HUES6 (cell line): ENCODE data around the gene ALKBH5.

Experiments used
- H3K27ac ChIP-seq: 2 replicates; pipeline ENCODE4 v1.7.0; 2013; ENCODE audit warnings: low read depth, mild to moderate bottlenecking, low read length, inconsistent platforms
- H3K27me3 ChIP-seq: 2 replicates; pipeline ENCODE4 v1.6.1; 2013; ENCODE audit warnings: low read length; ENCODE audit not compliant: control insufficient read depth, insufficient read depth
- H3K36me3 ChIP-seq: 2 replicates; pipeline ENCODE4 v1.6.1; 2013; ENCODE audit warnings: low read length; ENCODE audit not compliant: control insufficient read depth, insufficient read depth
- H3K4me1 ChIP-seq: 2 replicates; pipeline ENCODE4 v1.6.1; 2013; ENCODE audit warnings: low read length; ENCODE audit not compliant: control insufficient read depth, insufficient read depth
- H3K4me3 ChIP-seq: 2 replicates; pipeline ENCODE4 v1.5.1; 2013; ENCODE audit warnings: low read depth, low read length
- H3K9ac ChIP-seq: one replicate; pipeline ENCODE4 v1.6.1; 2013; ENCODE audit warnings: mild to moderate bottlenecking, low read length
- H3K9me3 ChIP-seq: 2 replicates; pipeline ENCODE4 v1.6.1; 2013; ENCODE audit warnings: low read depth, low read length; ENCODE audit not compliant: control insufficient read depth, insufficient read depth

Gene ALKBH5

DNA sequence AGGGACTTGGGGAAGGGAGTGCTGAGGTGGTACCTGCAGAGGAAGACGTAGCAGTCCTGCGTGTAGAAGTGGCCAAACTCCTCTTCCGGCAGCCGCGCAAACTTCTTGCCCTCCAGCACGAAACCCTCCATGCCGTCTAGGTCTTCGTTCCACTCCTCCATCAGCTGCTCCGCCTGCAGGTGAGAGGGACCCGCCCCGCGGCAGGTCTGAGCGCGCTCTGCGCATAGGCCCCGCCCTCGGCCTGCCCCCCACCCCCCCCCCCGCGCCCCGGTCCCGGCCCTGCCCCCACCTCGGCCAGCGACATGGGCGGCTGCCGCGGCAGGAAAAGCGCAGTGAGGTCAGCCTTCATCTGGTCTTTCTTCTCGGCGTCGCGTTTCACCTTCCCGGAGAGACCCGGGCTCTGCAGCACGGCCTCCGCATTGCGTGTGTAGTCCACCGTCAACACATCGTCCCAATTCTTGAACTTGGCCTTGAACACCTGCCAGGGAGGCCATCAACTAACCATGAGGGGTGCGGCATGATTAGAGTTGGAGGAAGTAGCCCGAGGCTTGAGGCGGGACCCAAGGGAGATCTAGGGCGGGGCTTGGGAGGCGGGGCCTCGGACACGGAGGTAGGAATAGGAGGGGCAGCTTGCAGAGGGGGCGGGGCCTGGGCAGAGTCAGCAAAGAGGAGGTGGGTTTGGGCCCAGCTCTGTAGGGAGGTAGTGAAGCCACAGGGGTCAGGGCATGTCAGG lies 63.4 kb downstream of the ALKBH5 start:
- H3K9me3 ChIP-seq: no peaks in the 10 kb centered on the region
- H3K27ac ChIP-seq: 0 out of 2 replicates have a peak overlapping the region, but pooled peaks have one; percentile 4
- peaks cover 16% of the 10 kb centered on the region for H3K4me1 ChIP-seq
- H3K9ac ChIP-seq: peak overlapping the region; percentile 63
- peak overlapping the region; percentile 59 for H3K4me3 ChIP-seq
- H3K27me3 ChIP-seq: no peaks in the 10 kb centered on the region
- peaks cover 78% of the 10 kb centered on the region for H3K36me3 ChIP-seq

DNA sequence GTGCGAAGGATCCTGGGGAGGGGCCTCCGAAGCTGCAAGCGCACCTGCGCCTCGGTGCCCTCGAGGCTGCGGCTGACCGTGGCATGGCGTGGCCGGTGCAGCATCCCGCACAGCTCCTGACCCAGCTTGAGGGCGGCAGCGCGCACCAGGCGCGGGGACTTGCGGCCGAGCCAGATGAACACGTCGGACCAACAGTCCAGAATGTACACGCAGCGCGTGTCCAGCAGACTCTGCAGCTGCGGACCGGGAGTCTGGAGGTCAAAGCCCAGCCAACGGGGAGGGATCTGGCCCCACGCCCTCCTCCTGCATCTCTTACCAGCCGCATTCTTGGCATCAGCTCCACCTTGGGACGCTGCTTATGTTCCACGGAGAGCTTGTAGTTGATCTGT lies 64.0 kb downstream of the ALKBH5 start:
- Histone ChIP-seq H3K36me3 (peaks cover 78% of the 10 kb centered on the region), H3K9me3 (no peaks in the 10 kb centered on the region), H3K9ac (no peak overlapping the region), H3K4me3 (peak overlapping the region; percentile 59; the same call in 1 of the 2 replicates), H3K4me1 (peaks cover 16% of the 10 kb centered on the region), H3K27me3 (no peaks in the 10 kb centered on the region), H3K27ac (no peak overlapping the region)

DNA sequence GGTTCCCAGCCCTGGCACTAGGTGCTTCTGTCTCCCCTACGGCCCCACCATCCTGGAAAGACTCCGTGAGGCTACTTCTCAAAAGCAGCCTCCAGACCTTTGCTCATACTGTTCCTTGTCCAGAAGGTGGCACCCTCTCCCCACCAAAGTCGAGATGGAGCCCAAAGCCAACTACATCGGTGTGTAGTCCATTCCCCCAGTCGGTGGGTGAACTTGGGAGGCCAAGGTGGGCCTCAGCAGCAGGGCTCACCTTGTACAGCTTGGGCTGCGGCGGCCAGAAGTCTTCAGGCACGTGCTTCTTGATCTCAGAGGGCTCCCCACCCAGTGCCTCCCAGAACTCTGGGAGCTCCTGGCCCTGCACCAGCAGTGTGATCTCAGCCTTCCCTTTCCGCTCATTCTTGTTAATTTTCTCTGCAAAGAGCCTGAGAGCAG lies 64.7 kb downstream of the ALKBH5 start:
- Histone ChIP-seq H3K36me3 (peaks cover 81% of the 10 kb centered on the region), H3K9ac (no peak overlapping the region), H3K27ac (no peak overlapping the region), H3K9me3 (no peaks in the 10 kb centered on the region), H3K27me3 (no peaks in the 10 kb centered on the region), H3K4me3 (no peak overlapping the region), H3K4me1 (peaks cover 16% of the 10 kb centered on the region)

DNA sequence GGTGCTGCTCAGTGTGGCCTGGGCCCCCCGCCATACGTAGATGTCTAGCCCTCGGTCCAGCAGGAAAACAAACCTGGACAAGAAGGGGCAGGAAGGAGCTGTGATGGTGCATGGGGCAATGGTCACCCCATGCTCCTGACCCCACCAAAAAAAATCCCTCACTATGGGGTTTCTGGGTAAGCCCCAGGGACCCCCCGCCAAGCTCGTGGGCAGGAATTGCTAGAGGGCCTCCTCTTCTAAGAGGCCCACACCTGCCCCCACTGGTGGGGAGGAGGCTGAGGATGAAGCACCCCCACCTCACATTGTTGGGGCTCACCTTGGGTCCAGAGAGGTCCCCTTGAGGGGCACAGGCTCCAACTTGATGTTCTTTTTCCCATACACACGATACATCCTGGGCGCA lies 65.2 kb downstream of the ALKBH5 start:
- Histone ChIP-seq H3K9ac (no peak overlapping the region), H3K4me3 (no peak overlapping the region), H3K36me3 (peaks cover 81% of the 10 kb centered on the region), H3K27ac (no peak overlapping the region), H3K27me3 (no peaks in the 10 kb centered on the region), H3K9me3 (no peaks in the 10 kb centered on the region), H3K4me1 (peaks cover 16% of the 10 kb centered on the region)

DNA sequence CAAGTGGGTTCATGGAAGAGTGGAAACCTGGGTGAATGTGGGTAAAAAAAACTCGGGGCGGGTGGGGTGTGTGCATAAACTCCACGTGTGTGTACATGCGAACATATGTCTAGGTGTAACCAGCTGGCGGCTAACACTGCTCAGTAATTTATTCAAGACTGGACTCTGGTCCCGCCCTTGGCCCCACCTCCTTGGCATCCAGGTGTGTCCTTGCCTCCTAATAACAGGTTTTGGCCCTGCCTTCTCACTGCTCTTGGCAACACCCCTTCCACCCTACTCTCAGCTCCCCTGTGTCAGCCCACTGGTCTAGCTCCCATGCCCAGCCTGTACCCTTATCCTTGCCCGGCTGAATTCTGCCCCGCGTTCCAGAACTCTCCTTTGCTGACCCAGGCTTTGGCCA lies 66.6 kb downstream of the ALKBH5 start:
- no peaks in the 10 kb centered on the region for H3K9me3 ChIP-seq
- H3K9ac ChIP-seq: no peak overlapping the region
- H3K4me1 ChIP-seq: peaks cover 16% of the 10 kb centered on the region
- peaks cover 87% of the 10 kb centered on the region for H3K36me3 ChIP-seq
- no peak overlapping the region for H3K27ac ChIP-seq
- H3K27me3 ChIP-seq: no peaks in the 10 kb centered on the region
- no peak overlapping the region for H3K4me3 ChIP-seq

DNA sequence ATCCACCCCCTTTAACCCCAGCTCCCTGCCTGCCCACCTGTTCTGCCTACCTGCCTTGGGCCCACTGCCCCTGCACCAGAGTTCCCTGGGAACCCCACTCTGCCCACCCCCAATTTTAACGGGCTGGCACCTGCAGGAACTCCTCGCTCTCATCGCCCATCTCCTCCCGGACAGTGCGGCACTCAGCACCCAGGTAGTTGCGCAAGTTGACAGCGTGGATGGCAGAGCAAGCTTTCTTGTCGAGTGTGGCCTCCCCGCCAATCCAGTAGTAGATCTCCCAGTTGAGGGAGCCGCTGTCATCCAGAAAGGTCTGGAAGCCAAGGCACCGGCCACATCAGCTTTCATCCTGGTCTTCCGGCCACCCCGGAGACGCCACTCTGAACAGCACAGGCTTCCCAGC lies 67.1 kb downstream of the ALKBH5 start:
- Histone ChIP-seq H3K27me3 (no peaks in the 10 kb centered on the region), H3K4me1 (peaks cover 18% of the 10 kb centered on the region), H3K9me3 (no peaks in the 10 kb centered on the region), H3K27ac (no peak overlapping the region), H3K4me3 (no peak overlapping the region), H3K36me3 (peaks cover 86% of the 10 kb centered on the region), H3K9ac (no peak overlapping the region)

DNA sequence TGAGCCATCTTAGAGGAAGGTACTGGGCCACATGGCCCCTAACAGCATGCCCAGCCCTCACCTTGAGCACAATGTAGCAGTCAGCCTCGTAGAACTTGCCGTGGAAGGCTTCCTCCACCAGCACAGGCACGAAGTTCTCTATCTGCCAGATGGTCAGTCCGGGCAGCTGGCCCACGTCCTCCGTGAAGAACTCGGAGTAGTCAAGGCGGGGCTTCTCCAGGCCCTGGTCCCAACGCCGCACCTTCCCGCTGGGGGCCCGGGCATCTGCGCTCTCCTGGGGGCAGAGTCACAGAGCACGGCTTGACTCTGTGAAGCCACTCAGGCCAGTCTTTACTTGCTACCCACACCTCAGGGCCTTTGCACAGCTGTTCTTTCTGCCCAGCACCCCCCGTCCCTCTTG lies 67.6 kb downstream of the ALKBH5 start:
- H3K36me3 ChIP-seq: peaks cover 86% of the 10 kb centered on the region

DNA sequence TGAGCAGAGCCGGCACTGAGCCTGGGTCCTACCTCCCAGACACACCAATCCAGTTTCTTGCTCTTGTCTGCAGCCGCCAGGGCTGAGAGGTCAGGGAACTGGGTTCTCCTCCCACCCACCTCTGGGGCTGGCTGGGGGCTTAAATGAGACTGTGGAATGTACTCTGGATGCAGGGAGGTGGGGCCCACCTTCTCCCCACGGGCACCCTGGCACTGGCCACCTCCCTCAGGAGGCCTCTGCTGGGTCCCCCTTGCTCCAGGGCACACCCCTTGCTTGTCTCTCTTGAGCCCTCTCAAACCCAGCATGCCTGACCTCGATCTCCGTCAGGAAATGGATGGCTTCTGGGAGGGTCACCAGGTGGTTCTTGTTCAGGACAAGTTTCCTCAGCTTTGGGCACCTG lies 68.5 kb downstream of the ALKBH5 start:
- no peak overlapping the region for H3K9ac ChIP-seq
- no peaks in the 10 kb centered on the region for H3K27me3 ChIP-seq
- H3K27ac ChIP-seq: no peak overlapping the region
- H3K36me3 ChIP-seq: peaks cover 87% of the 10 kb centered on the region
- H3K4me1 ChIP-seq: peaks cover 15% of the 10 kb centered on the region
- no peak overlapping the region for H3K4me3 ChIP-seq
- no peaks in the 10 kb centered on the region for H3K9me3 ChIP-seq

More for the DNA sequence above, 67.6 kb downstream of the ALKBH5 start:
- Histone ChIP-seq H3K9me3 (no peaks in the 10 kb centered on the region), H3K27ac (no peak overlapping the region), H3K4me3 (no peak overlapping the region), H3K27me3 (no peaks in the 10 kb centered on the region), H3K9ac (no peak overlapping the region), H3K4me1 (peaks cover 17% of the 10 kb centered on the region)

DNA sequence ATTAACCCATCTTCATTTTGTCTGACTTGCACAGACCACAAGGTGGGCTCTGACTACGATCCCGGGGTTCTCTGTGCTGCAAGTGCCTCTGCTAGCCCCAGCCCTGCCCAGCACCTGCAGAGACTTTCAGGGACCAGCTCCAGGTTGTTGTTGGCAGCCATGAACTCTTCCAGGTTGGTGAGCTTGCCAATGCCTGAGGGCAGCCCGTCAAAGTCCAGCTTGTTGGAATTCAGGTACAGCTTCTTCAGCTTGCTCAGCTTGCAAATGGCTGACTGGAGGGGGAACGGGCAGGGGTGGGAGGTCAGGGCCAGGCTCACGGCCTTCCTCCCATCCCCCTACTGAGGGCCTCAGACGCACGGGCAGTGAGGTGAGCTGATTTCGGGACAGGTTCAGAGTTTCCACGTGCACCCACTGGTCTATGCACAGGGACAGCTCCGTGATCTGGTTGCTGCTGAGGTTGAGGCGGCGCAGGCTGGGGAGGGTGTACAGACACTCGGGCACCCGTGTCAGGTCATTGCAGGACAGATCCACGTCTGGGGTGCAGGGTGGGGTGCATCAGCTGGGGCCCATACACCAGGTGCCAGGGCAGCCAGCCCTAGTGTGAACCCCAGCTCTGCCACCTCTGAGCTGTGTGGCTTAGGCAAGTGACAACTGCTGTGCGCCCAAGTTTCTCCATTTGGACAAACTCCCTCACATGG lies 69.7 kb downstream of the ALKBH5 start:
- H3K27me3 ChIP-seq: no peaks in the 10 kb centered on the region
- no peaks in the 10 kb centered on the region for H3K9me3 ChIP-seq
- no peak overlapping the region for H3K4me3 ChIP-seq
- H3K9ac ChIP-seq: no peak overlapping the region
- H3K27ac ChIP-seq: no peak overlapping the region
- peaks cover 80% of the 10 kb centered on the region for H3K36me3 ChIP-seq
- H3K4me1 ChIP-seq: peaks cover 12% of the 10 kb centered on the region

DNA sequence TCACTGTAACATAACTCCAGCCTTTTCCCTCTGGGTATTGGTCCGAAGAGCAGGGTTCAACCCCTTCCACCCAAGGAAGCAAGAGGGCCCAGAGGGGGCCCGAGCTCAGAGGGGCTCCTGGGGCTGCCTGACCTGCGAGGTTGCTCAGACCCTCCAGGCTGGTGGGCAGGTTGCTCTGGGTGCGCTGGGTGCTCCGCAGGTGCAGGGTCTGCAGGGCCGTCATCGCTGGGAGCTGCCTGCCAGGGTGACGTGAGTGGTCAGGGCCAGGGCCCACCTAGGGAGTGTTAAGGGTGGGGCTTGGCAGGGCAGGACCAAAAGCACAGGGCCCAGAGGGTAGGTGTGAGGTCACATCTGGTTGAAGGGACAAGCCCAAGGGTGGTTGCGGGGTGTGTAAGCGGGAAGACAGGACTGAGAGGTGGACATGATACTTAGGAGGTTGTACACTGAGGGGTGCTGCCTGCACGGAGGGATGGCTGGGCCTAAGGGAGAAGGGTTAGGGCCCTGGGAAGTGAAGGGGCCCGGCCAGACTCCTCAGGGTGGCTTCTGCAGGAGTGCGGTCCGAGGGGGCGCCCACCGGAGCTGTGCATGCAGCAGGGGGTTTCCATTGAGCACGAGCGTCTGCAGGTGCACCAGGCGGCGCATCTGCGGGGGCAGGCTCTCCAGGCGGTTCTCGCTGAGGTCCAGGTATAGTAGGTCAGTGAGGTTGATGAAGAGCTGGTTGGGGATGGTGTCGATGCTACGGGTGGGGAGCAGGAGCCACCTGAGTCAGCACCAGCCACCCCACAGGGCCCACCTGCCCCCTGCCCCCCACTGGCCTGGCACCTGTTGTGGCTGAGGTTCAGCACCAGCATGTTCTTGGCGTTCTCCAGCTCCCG lies 70.6 kb downstream of the ALKBH5 start:
- Histone ChIP-seq H3K27ac (no peak overlapping the region), H3K9me3 (no peaks in the 10 kb centered on the region), H3K36me3 (peaks cover 72% of the 10 kb centered on the region), H3K9ac (no peak overlapping the region), H3K4me3 (no peak overlapping the region), H3K27me3 (no peaks in the 10 kb centered on the region), H3K4me1 (peaks cover 12% of the 10 kb centered on the region)
